HL-60 (cell line): Measurements from ENCODE around the gene PRDM15.

Experiments used
- CTCF ChIP-seq: IDR thresholded peaks from one replicate; pipeline ENCODE4 v1.5.1; 2011; ENCODE audit warnings: low read length, control low read depth, inconsistent platforms; ENCODE audit not compliant: insufficient read depth
- GABPA ChIP-seq: IDR thresholded peaks from 2 replicates; pipeline ENCODE4 v1.6.1; 2012; ENCODE audit warnings: low read depth
- POLR2AphosphoS5 ChIP-seq: IDR thresholded peaks from 2 replicates; pipeline ENCODE4 v1.6.1; 2012; ENCODE audit warnings: low read depth
- SPI1 ChIP-seq: IDR thresholded peaks from 2 replicates; pipeline ENCODE4 v1.6.1; 2012; ENCODE audit warnings: low read depth, mild to moderate bottlenecking, borderline replicate concordance

GRCh38 chr21:41908829-41909228 lies 29.7 kb upstream of the PRDM15 start:
- TF ChIP-seq SPI1: no peak
- TF ChIP-seq CTCF: no peak
- no peak for TF ChIP-seq GABPA
- TF ChIP-seq POLR2AphosphoS5: no peak
